ENCODE results near the gene CCT3.
A peak's percentile ranks its signal among the peaks of the same experiment; 100 is the strongest.

CCT3 gene

DNA sequence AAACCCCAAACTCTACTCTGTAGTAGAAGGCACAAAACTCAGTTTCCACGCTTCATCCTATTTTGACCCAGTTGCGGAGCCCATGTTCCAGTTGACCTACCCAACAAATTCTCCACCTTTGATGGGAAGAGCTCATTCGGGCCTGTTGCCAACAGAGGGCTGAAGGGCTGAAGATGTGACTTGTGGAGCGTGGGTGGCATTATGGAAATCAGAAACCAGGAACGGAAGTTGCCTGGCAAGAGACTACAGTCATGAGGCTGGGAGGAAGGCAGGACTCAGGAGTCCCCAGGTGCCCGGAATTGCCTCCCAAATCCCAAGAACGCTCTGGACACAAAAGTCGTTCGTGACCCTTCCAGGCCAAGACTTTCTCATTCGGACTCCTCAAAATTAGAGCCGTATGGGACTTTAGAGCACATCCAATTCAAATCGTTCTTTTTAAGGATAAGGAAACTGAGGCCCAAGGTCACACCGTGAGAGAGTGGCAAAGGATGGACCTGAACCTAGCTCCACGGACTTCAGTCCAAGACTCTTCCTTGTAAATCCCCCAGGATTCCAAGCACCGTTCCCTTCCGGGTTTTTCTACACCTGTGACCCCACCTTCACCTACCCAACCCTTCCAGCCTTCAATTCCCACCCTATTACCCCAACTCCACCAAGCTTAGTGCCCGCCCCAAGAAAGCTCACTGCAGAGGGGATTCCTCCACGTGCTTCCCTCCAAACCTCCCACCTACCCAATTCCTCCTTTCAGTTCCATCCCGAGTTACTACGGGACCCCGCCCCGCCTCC is 56.2 kb downstream of the CCT3 start:
- no peak; the same call in 1 of the 2 replicates for TF ChIP-seq POLR2AphosphoS5 (IDR thresholded peaks at IDR 0.05; ENCODE audit: low read depth)
- TF ChIP-seq SPI1 (IDR thresholded peaks at IDR 0.05; ENCODE audit: borderline replicate concordance, low read depth) = peak; percentile 33; the same call in 1 of the 2 replicates
- TF ChIP-seq, protein P1, sequence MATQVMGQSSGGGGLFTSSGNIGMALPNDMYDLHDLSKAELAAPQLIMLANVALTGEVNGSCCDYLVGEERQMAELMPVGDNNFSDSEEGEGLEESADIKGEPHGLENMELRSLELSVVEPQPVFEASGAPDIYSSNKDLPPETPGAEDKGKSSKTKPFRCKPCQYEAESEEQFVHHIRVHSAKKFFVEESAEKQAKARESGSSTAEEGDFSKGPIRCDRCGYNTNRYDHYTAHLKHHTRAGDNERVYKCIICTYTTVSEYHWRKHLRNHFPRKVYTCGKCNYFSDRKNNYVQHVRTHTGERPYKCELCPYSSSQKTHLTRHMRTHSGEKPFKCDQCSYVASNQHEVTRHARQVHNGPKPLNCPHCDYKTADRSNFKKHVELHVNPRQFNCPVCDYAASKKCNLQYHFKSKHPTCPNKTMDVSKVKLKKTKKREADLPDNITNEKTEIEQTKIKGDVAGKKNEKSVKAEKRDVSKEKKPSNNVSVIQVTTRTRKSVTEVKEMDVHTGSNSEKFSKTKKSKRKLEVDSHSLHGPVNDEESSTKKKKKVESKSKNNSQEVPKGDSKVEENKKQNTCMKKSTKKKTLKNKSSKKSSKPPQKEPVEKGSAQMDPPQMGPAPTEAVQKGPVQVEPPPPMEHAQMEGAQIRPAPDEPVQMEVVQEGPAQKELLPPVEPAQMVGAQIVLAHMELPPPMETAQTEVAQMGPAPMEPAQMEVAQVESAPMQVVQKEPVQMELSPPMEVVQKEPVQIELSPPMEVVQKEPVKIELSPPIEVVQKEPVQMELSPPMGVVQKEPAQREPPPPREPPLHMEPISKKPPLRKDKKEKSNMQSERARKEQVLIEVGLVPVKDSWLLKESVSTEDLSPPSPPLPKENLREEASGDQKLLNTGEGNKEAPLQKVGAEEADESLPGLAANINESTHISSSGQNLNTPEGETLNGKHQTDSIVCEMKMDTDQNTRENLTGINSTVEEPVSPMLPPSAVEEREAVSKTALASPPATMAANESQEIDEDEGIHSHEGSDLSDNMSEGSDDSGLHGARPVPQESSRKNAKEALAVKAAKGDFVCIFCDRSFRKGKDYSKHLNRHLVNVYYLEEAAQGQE (IDR thresholded peaks at IDR 0.05; ENCODE audit: insufficient replicate concordance, low read depth) = no peak
- no peak for TF ChIP-seq GABPA (IDR thresholded peaks at IDR 0.05; ENCODE audit: low read depth)
- TF ChIP-seq, protein P2, sequence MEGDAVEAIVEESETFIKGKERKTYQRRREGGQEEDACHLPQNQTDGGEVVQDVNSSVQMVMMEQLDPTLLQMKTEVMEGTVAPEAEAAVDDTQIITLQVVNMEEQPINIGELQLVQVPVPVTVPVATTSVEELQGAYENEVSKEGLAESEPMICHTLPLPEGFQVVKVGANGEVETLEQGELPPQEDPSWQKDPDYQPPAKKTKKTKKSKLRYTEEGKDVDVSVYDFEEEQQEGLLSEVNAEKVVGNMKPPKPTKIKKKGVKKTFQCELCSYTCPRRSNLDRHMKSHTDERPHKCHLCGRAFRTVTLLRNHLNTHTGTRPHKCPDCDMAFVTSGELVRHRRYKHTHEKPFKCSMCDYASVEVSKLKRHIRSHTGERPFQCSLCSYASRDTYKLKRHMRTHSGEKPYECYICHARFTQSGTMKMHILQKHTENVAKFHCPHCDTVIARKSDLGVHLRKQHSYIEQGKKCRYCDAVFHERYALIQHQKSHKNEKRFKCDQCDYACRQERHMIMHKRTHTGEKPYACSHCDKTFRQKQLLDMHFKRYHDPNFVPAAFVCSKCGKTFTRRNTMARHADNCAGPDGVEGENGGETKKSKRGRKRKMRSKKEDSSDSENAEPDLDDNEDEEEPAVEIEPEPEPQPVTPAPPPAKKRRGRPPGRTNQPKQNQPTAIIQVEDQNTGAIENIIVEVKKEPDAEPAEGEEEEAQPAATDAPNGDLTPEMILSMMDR (IDR thresholded peaks at IDR 0.05; ENCODE audit: insufficient read depth, low read length) = no peak
- Histone ChIP-seq H3K4me3 (replicated peaks; ENCODE audit: insufficient read depth, low read length) (peak overlapping the region; percentile 82), H3K27ac (replicated peaks) (peak overlapping the region; percentile 90), H3K27me3 (ENCODE audit: insufficient read depth, poor library complexity, severe bottlenecking) (no peaks in the 10 kb centered on the region)
- DNase-seq (ENCODE audit: low read depth in 1 of 2, low spot score in 1 of 2) = peak; percentile 35 to 45

DNA sequence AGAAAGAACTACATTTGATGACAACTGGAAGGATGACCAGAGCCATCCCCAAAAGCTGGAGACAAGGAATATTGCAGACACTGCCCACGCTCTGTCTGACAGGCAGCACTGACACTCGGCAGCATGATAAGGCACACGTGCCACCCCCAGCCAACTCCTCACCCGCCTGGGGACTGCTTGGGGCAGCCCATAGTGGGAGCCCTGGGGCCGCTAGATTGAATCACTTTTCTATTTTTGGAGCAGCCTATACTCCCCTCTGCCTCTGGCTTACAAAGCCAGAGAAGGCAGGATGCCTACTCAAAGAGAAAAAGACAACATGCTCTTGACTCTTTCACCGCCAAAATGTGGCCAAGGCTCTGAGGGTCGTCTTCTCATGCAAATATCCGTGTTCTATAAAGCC is 56.8 kb downstream of the CCT3 start:
- H3K27ac ChIP-seq (replicated peaks) = peak overlapping the region; percentile 90
- H3K27me3 ChIP-seq (ENCODE audit: insufficient read depth, poor library complexity, severe bottlenecking) = no peaks in the 10 kb centered on the region
- DNase-seq (ENCODE audit: low read depth in 1 of 2, low spot score in 1 of 2) = peak; percentile 35 to 57
- TF ChIP-seq, protein P2 (IDR thresholded peaks at IDR 0.05; ENCODE audit: insufficient read depth, low read length) = no peak
- TF ChIP-seq POLR2AphosphoS5 (IDR thresholded peaks at IDR 0.05; ENCODE audit: low read depth) = no peak
- TF ChIP-seq SPI1 (IDR thresholded peaks at IDR 0.05; ENCODE audit: borderline replicate concordance, low read depth) = no peak
- TF ChIP-seq, protein P1 (IDR thresholded peaks at IDR 0.05; ENCODE audit: insufficient replicate concordance, low read depth) = no peak
- no peak for TF ChIP-seq GABPA (IDR thresholded peaks at IDR 0.05; ENCODE audit: low read depth)
- peak overlapping the region; percentile 82 for H3K4me3 ChIP-seq (replicated peaks; ENCODE audit: insufficient read depth, low read length)

DNA sequence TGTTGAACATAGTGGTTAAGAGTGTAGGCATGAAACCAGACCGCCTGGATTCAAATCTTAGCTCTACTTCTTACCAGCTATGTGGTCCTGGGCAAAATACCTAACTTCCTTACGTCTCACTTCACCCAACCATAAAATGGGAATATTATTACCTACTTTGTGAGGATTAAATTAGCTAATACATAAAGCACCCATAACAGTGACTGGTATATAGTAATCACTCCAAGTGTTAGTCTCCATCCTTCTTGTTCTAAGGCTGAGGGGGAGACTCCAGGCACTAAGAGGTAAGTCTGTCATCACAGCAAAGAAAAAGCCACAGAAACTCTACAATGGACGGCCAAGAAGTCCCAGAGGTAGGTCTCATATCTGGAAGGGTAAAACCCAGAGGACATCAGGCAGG is 58.3 kb downstream of the CCT3 start:
- Histone ChIP-seq H3K27me3 (ENCODE audit: insufficient read depth, poor library complexity, severe bottlenecking) (no peaks in the 10 kb centered on the region), H3K4me3 (replicated peaks; ENCODE audit: insufficient read depth, low read length) (no peak overlapping the region), H3K27ac (replicated peaks) (no peak overlapping the region)
- DNase-seq (ENCODE audit: low read depth in 1 of 2, low spot score in 1 of 2) = no peak
- TF ChIP-seq, protein P2 (IDR thresholded peaks at IDR 0.05; ENCODE audit: insufficient read depth, low read length) = no peak
- TF ChIP-seq POLR2AphosphoS5 (IDR thresholded peaks at IDR 0.05; ENCODE audit: low read depth) = no peak
- TF ChIP-seq, protein P1 (IDR thresholded peaks at IDR 0.05; ENCODE audit: insufficient replicate concordance, low read depth) = no peak
- TF ChIP-seq GABPA (IDR thresholded peaks at IDR 0.05; ENCODE audit: low read depth) = no peak
- no peak for TF ChIP-seq SPI1 (IDR thresholded peaks at IDR 0.05; ENCODE audit: borderline replicate concordance, low read depth)

Measured in HL-60 (cell line).